CMK (cell line): ENCODE results near the gene CFAP206.
"Not testable (repeated sequence)": the region's sequence is repeated elsewhere in the genome, so short reads cannot be mapped to it uniquely, and the experiment has no call there.

ENCODE experiments used
- DNase-seq: peaks from one replicate; pipeline ENCODE4 v3.0.0-alpha.2; 2010; ENCODE audit warnings: low read depth

Gene CFAP206

GRCh38 chr6:87421576-87421975 lies 13.8 kb downstream of the CFAP206 start:
- no peak for DNase-seq

- no peak for DNase-seq
Measured at GRCh38 chr6:87426789-87427188, 19.0 kb downstream of the CFAP206 start.

- DNase-seq = no peak
Measured at GRCh38 chr6:87430499-87430898, 22.7 kb downstream of the CFAP206 start.

DNA sequence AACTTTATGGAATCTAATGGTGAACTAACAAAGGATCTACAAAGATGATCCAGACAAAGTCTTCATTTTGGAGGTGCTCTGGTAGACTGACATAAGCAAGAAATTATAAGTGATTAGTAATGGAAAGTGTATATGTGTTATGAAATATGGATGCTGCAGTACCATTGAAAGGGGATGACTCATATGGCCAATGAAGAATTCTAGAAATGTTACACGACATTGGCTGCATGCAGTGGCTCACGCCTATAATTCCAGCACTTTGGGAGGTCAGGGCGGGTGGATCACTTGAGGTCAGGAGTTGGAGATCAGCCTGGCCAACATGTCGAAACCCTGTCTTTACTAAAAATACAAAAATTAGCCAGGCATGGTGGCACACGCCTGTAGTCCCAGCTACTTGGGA lies 23.5 kb downstream of the CFAP206 start:
- DNase-seq = no peak

GRCh38 chr6:87436435-87436834 lies 28.7 kb downstream of the CFAP206 start:
- DNase-seq = peak; percentile 36

DNA sequence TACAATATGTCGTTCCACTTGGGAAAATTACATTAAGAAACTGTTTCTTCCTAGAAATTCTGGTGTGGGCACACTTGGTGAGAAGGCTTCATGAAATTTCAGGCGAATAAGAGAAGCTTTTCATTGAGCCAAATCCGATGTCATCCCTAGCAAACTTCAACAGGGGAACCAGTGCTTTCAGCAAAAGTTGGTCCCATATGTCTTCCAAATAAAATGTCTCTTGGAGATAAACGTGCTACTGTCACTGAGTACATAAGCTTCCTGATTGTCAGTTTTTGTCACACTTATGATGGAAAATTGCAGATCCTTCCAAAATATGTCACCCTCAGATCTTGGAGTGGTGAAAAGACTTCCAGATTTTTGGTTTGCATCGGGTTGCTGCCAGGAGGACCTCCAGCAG lies 33.9 kb downstream of the CFAP206 start:
- DNase-seq = no peak

DNA sequence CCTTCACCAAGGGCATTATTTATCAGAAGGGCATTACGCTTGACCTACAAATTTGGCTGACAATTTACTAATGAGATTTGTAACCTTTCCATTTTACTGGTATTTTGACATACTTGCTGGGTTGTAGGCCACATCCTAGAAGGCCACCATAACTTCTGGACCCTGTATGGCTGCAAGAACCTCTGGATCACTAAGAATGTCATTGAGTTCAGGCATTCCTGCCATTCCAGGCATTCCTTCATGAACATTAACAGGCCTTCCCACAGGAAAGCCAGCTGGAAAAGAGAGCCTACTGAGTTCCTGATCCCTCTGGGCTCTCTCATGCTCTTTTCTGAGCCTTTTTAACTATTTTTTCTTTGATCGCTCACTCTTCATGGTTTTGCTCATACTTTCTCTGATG lies 36.6 kb downstream of the CFAP206 start:
- no peak for DNase-seq

DNA sequence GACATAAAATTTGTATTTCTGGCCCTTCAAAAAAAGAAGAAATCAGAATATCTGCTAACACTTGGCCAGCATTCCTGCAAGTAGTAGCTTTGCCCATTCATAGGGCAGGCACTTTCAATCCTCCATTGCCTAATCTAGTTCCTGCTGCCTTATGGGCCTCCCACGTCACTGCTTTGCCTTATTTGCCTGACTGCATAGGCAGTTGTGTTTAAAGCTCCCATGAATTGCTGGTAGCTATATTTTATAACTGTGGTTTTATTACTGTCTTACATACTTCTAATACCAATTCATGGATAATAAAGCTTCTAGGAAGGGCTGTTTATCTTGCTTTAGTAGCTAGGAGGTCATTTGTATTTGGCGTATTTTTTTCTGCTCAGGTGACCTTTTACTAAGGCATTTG lies 57.3 kb downstream of the CFAP206 start:
- no peak for DNase-seq

DNA sequence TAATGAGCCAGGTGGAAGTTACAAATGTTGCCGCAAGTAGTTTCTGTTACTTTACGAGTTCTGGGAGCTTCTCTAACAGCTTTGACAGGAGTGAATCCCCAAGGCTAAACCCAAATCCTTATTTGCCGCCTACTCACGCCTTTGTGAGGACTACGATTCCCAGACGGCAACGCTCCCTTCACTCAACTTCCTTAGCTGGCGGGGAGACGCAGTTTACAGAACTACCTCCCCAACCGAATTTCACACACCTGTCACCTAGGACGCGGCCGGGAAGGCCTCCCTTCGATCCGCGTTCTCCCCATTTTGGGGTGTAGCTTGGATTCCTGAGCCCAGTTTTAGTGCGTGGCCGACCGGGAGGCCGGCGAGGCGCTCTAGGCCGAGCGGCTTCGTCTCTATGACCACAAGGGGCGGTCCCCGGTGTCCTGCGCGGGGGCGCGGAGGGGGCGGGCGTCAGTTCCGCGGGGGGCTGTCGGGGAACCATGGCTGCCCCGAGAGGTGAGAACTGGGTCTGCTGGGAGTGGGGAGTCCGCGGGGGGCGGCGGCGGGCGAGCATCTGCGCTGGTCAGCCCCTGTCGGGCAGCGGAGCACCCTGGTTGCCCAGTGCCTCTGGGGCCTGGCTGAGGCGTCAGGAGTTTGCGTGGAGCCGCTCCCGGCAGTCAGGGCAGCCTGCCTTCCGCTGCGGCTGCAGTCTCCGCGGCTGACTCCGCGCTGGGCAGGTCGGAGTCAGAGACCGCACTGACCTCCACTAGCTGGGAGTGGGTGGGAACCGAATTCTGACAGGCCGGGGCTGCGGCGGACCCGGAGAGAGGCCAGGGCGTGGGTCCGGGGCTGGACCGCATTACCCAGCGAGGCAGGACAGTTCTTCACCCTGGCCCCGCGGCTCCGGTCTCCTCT lies 65.0 kb downstream of the CFAP206 start, which contains the start of gene SLC35A1:
SLC35A1 (plus strand) TSS at position 450 of the 894 bp plus-strand sequence; CDS start at position 480, 30 bp downstream.
- peak; percentile 32 for DNase-seq

- DNase-seq = peak; percentile 11
Measured at GRCh38 chr6:87473419-87473903, 65.7 kb downstream of the CFAP206 start.

GRCh38 chr6:87481931-87482330 lies 74.2 kb downstream of the CFAP206 start:
- no peak for DNase-seq

- no peak for DNase-seq
Measured at GRCh38 chr6:87482366-87482765, 74.6 kb downstream of the CFAP206 start.

GRCh38 chr6:87483929-87484328 lies 76.2 kb downstream of the CFAP206 start:
- DNase-seq = no peak

- no peak for DNase-seq
Measured at GRCh38 chr6:87484491-87484890, 76.7 kb downstream of the CFAP206 start.

GRCh38 chr6:87487555-87487954 lies 79.8 kb downstream of the CFAP206 start:
- DNase-seq = no peak

DNA sequence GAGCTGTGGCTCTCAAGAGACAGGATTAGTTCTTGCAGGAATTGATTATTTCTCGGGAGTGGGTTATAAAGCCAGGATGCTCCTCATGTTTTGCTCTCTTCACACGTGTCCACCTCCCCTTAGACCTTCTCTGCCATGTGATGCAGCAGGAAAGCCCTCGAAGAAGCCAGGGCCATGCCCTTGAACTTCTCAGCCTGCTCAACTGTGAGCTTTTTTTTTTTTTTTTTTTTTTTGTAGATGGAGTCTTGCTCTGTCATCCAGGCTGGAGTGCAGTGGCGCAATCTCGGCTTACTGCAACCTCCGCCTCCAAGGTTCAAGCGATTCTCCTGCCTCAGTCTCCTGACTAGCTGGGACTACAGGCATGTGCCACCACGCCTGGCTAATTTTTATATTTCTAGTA lies 81.6 kb downstream of the CFAP206 start:
- not testable (repeated sequence) for DNase-seq

DNA sequence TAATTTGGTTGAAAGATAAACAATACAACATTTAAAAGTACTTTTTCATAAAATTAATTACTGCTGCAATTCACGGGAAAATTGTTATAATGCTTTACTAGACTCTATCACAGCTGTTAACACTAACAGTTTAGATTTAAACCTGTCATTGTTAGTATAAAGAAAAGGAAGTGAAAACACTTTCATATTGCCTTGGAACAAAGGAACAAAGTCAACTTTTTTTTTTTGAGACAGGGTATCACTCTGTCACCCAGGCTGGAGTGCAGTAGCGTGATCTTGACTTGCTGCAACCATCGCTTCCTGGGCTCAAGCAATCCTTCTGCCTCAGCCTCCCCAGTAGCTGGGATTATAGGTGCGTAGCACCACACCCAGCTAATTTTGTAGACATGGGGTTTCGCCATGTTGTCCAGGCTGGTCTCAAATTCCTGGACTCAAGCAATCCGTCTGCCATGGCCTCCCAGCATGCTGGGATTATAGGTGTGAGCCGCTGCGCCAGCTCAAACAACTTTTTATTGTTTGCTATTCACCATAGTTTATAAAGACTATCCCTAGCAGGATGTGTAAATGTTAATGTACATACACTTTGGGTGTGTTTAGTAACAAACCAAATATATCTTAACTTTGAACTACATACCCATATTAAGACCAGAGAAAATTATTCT lies 87.1 kb downstream of the CFAP206 start:
- no peak for DNase-seq

- no peak for DNase-seq
Measured at GRCh38 chr6:87498048-87498447, 90.3 kb downstream of the CFAP206 start.

DNA sequence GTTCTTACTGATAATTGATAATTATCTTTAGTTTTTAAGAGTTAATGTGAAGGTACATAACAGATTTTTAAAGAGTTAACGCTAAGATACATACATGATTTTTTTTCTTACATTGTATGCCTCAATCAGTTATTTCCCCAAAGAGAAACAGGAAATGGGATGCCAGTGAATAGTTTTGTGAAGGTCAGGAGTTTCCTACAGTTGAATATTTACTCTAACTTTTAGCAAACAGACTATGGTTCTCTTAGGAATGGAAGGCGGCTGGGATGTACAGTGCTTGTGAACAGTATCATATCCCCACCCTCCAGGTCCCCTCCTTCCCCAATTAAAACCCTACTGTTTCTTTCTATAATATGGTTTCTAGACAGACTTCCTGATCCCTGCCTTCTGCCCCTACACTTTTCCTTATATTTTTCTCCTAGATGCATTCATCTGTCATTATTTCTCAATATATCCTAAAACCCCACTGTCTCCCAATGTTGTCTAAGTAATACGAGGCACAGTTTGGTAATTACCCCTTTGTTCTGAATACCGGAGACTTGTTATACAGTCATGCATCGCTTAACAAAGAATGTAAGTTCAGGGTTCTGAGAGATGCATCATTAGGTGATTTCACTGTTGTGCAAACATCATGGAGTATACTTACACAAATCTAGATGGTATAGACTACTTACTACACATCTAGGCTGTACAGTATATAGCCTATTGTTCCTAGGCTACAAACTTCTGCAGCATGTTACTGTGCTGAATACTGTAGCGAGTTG lies 94.2 kb downstream of the CFAP206 start:
- no peak for DNase-seq

- DNase-seq = no peak
Measured at GRCh38 chr6:87504441-87504840, 96.7 kb downstream of the CFAP206 start.
